Keratinocyte (primary cell): ENCODE results near the gene RGS9.

Experiments used
- EZH2 ChIP-seq: IDR thresholded peaks from one replicate; pipeline ENCODE4 v1.6.1; 2012; ENCODE audit warnings: inconsistent platforms, mild to moderate bottlenecking, low read length, moderate library complexity
- TF ChIP-seq, protein P1 (sequence below), 3 experiments: IDR thresholded peaks in 1 of 3; conservative IDR thresholded peaks in 1 of 3; optimal IDR thresholded peaks in 1 of 3; 2 replicates in 2 of 3; 3 replicates in 1 of 3; pipeline versions ENCODE3 to v1.5.1; 2011; ENCODE audit warnings: low read length in 3 of 3, mild to moderate bottlenecking in 3 of 3, moderate library complexity in 2 of 3, control low read depth in 1 of 3, inconsistent platforms in 1 of 3; ENCODE audit not compliant: insufficient read depth in 2 of 3; ENCODE audit errors: extremely low read depth in 1 of 3

DNA sequence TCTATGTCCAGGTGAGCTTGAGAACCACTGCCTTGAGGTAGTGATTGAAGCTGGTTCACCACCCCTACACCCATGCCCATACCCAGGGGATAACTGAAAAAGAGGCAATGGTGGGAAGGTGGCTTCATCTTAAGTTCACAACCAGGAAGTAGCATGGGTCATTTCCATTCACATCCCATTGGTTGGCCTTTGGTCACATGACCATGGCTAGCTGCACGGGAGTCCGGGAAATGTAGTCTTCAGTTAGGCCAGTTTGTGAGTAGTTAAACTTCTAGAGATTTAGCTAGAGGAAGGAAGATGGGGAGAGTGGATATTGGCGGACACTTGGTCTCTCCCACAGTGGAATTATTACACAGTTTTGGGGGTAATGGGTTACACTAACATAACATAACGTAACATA is 92.9 kb downstream of the RGS9 start:
- TF ChIP-seq, protein P1, sequence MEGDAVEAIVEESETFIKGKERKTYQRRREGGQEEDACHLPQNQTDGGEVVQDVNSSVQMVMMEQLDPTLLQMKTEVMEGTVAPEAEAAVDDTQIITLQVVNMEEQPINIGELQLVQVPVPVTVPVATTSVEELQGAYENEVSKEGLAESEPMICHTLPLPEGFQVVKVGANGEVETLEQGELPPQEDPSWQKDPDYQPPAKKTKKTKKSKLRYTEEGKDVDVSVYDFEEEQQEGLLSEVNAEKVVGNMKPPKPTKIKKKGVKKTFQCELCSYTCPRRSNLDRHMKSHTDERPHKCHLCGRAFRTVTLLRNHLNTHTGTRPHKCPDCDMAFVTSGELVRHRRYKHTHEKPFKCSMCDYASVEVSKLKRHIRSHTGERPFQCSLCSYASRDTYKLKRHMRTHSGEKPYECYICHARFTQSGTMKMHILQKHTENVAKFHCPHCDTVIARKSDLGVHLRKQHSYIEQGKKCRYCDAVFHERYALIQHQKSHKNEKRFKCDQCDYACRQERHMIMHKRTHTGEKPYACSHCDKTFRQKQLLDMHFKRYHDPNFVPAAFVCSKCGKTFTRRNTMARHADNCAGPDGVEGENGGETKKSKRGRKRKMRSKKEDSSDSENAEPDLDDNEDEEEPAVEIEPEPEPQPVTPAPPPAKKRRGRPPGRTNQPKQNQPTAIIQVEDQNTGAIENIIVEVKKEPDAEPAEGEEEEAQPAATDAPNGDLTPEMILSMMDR (optimal IDR thresholded peaks at IDR 0.05 in 1 of 3, IDR thresholded peaks at IDR 0.05 in 1 of 3, conservative IDR thresholded peaks at IDR 0.05 in 1 of 3; ENCODE audit: extremely low read depth in 1 of 3, insufficient read depth in 2 of 3, low read length in 3 of 3) = no peak
- TF ChIP-seq EZH2 = no peak
